VCaP (cell line): Measurements from ENCODE around the gene BCKDHB.
"Not testable (repeated sequence)": the region's sequence is repeated elsewhere in the genome, so short reads cannot be mapped to it uniquely, and the experiment has no call there.

Experiments
- H3K27ac ChIP-seq: fragments of 450-650 bp; 2 replicates; pipeline ENCODE4 v1.5.1; 2017
- TF ChIP-seq, protein P1 (sequence below): fragments of 450-650 bp; conservative IDR thresholded peaks from 2 replicates; pipeline ENCODE4 v1.5.1; 2017; ENCODE audit warnings: mild to moderate bottlenecking, moderate library complexity

BCKDHB gene

DNA sequence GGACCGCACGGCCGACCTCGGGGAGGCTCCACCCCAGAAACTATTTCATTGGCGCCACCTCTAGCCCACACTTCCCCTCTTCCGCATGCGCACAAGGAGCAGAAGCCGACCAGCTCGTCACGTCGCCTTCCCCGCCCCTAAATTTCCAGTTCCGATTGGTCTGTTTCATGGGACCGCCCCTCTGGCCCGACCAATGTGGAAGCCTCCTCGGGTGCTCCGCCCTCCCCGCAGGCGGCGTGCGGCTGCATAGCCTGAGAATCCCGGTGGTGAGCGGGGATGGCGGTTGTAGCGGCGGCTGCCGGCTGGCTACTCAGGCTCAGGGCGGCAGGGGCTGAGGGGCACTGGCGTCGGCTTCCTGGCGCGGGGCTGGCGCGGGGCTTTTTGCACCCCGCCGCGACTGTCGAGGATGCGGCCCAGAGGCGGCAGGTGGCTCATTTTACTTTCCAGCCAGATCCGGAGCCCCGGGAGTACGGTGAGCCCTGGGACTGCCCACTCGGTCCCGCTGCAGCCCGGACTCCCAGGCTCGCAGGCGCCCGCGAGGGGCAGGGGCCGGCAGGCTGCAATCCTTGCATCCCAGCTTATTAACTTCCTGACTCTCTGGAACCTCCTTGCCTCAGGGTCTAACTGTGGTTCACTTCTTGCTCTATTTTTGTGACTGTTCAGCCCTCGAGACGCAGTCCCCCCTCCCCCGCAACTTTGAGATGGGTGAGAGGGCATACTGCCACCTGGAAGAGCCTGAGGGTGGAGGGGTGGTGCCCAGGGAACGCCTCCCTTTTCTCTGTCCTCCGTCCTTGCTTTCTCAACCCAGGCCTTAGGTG, at the start of gene BCKDHB:
Gene BCKDHB (plus strand): TSS at position 254 of the 818 bp plus-strand sequence. CDS start 23 bp downstream, at position 277.
- TF ChIP-seq, protein P1, sequence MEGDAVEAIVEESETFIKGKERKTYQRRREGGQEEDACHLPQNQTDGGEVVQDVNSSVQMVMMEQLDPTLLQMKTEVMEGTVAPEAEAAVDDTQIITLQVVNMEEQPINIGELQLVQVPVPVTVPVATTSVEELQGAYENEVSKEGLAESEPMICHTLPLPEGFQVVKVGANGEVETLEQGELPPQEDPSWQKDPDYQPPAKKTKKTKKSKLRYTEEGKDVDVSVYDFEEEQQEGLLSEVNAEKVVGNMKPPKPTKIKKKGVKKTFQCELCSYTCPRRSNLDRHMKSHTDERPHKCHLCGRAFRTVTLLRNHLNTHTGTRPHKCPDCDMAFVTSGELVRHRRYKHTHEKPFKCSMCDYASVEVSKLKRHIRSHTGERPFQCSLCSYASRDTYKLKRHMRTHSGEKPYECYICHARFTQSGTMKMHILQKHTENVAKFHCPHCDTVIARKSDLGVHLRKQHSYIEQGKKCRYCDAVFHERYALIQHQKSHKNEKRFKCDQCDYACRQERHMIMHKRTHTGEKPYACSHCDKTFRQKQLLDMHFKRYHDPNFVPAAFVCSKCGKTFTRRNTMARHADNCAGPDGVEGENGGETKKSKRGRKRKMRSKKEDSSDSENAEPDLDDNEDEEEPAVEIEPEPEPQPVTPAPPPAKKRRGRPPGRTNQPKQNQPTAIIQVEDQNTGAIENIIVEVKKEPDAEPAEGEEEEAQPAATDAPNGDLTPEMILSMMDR: no peak
- H3K27ac ChIP-seq: peak within 1 kb of the TSS; percentile 73

DNA sequence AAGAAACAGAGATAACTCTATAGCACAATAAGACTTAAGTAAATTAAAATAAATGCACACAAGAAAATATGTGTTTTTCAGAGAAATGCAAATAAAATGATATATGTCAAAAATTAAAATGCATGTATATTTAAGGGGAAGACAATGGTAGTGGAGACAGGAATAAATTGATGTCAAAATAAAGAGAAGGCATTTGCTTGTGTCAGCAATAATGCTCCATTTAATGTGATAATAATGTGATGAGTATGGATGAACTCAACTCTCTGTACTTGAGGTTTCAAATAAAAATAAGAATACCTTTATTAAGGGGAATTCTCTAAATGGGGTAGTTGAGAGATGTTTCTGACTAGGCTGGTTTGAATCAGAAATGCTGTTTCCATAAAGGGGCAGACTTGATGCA, 45.7 kb upstream of the BCKDHB start:
- H3K27ac ChIP-seq: no peak overlapping the region
- TF ChIP-seq, protein P1: no peak

DNA sequence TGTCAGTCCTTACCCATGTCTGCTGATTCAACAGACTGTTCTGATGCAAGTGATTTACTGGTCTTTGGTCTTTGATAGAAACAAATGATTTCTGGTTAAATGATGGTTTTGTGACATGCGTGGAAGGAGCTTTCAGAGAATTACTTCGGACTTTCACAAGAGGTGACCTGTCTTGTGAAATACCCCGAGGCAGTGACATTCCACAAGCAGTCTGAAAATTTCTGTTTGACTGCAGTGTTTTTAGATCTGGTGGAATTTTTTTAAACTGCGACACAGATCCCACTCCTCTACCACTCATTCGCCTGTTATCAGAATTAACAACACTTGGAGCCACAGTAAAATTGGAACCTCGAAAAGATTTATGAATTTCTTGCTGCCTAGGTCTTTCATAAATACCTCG, 38.3 kb upstream of the BCKDHB start:
- H3K27ac ChIP-seq: not testable (repeated sequence)

DNA sequence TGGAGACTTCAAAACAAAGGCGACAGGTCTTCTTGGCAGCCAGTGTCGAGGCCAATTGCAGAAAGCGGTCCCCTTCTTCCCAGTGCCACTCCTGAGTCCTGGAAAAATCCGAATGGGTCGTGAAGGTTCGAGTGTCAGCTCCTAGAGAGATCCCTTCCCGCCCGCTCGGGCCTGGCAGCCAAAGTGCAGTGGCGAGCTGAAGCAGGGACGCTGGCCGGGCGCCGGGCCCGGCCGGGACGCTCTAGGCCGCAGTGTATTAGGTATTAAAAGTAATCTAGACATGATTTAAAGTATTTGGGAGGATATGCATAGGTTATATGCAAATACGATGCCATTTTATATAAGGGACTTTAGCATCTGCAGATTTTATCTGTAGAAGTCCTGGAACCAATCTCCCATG, 36.0 kb upstream of the BCKDHB start:
- not testable (repeated sequence) for H3K27ac ChIP-seq

DNA sequence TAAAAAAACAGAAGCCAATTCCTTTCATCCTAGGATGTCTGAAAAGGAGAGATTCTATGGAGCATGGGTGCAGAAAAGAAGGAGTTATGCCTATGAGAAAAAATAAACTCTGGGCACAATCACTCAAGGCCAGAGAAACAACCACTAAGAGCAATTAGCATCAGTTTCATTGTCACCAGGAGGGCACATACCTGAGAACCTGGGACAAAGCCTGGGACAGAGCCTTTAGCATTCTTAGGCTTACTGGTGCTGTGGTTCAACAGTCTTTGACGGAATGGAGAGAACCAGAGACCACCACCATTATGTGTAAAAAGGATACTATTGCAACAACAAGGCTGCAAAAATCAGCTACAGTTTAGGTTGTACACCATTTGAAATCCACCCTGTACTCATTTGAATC, 29.4 kb upstream of the BCKDHB start:
- H3K27ac ChIP-seq: no peak overlapping the region
- TF ChIP-seq, protein P1: no peak

DNA sequence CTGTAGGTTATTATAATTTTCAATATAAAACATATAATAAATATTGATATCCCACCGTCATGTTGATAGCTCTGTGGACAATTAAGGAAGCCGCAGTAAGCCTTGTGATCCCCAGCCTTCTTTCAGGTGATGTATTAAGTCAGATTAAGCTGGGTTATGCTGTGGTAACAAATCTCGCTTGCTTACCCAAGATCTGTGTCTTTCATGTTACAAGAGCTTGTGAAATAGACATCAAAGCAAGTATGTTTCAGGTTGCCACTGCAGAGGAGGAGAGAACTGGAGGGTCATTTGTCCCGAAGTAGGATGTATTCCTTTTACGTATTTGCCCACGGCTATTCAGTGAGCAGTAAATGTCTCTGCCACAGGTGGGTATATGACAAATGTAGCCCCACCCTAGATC, 17.8 kb upstream of the BCKDHB start:
- TF ChIP-seq, protein P1: no peak

DNA sequence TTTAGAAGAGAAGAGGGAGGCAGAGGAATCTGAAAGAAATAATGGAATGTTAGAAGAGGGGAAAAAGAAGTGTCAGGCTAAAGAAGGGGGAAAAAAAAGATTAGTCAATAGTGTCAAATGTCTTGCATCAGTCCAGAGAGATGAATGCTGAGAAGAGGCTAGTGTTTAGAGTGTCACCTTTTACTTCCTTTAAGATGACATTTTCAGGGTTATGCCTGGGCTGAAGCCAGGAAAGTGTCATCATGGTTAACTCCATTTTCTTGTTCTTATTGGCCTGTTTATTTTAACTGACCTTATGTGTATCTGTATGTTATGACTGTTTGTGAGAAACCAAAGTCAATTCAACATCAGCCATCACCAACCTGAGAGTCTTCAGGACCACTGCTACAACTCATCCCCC, 15.0 kb upstream of the BCKDHB start:
- TF ChIP-seq, protein P1: no peak
- H3K27ac ChIP-seq: no peak overlapping the region

More for the DNA sequence above, 17.8 kb upstream of the BCKDHB start:
- H3K27ac ChIP-seq: no peak overlapping the region

DNA sequence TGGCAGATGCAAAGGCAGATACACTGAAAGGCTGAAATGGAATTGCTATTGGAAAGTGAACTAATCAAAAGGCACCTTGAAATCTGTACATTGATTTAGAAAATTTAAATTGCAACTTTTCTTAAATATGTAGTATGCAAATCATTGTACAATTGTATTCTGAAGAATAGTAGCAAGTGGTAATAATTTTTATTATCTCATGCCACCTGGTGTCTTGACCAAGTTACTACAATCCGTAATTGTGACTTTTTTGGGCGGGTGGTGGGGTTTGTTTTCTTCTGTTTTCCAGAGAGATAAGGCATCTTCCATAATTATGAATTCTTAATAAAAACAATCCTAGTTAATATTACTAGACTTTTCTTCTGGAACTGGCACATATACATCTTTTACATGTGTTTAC, 12.5 kb upstream of the BCKDHB start:
- TF ChIP-seq, protein P1: peak; percentile 70

More for the DNA sequence above, 12.5 kb upstream of the BCKDHB start:
- H3K27ac ChIP-seq: no peak overlapping the region
